Gastrocnemius medialis (tissue), 4 donors: ENCODE results near the gene FAAH.

Experiments used
- CTCF ChIP-seq, 5 experiments: fragments of 450-650 bp in 3 of 5; fragments of 200-600 bp in 2 of 5; sonication (generic) in 2 of 5; IDR thresholded peaks in 4 of 5; conservative IDR thresholded peaks in 1 of 5; 1 replicate in 4 of 5; 2 replicates in 1 of 5; pipeline ENCODE4 v1.5.1; 2016 to 2019; ENCODE audit warnings: antibody characterized with exemption in 5 of 5, mild to moderate bottlenecking in 3 of 5, moderate library complexity in 3 of 5
- POLR2A ChIP-seq, 2 donors: fragments of 450-650 bp; IDR thresholded peaks; one replicate each; pipeline ENCODE4 v1.6.1; 2017; ENCODE audit warnings: antibody characterized with exemption in 2 of 2, mild to moderate bottlenecking in 2 of 2, moderate library complexity in 2 of 2

GRCh38 chr1:46393510-46393909, 607 bp upstream of the FAAH start:
- TF ChIP-seq CTCF (IDR thresholded peaks at IDR 0.05 in 4 of 5, conservative IDR thresholded peaks at IDR 0.05 in 1 of 5) (no peak), POLR2A (IDR thresholded peaks at IDR 0.05) (no peak)
